Fibroblast of lung (primary cell): ENCODE results near the gene CCP110.

Experiments
- EZH2 ChIP-seq: IDR thresholded peaks from 2 replicates; pipeline ENCODE4 v1.5.1; 2012; ENCODE audit warnings: low read length, control low read depth, mild to moderate bottlenecking; ENCODE audit errors: missing control alignments
- TF ChIP-seq, protein P1 (sequence below), 2 donors: IDR thresholded peaks in 1 of 2; conservative IDR thresholded peaks in 1 of 2; 1 replicate in 1 of 2; 2 replicates in 1 of 2; pipeline ENCODE4 v1.5.1; 2011 to 2012; ENCODE audit warnings: low read length in 2 of 2, control low read depth in 1 of 2, inconsistent platforms in 1 of 2, low read depth in 1 of 2, mild to moderate bottlenecking in 1 of 2

GRCh38 chr16:19517424-19518089 is 6.2 kb upstream of the CCP110 start:
- TF ChIP-seq, protein P1, sequence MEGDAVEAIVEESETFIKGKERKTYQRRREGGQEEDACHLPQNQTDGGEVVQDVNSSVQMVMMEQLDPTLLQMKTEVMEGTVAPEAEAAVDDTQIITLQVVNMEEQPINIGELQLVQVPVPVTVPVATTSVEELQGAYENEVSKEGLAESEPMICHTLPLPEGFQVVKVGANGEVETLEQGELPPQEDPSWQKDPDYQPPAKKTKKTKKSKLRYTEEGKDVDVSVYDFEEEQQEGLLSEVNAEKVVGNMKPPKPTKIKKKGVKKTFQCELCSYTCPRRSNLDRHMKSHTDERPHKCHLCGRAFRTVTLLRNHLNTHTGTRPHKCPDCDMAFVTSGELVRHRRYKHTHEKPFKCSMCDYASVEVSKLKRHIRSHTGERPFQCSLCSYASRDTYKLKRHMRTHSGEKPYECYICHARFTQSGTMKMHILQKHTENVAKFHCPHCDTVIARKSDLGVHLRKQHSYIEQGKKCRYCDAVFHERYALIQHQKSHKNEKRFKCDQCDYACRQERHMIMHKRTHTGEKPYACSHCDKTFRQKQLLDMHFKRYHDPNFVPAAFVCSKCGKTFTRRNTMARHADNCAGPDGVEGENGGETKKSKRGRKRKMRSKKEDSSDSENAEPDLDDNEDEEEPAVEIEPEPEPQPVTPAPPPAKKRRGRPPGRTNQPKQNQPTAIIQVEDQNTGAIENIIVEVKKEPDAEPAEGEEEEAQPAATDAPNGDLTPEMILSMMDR (conservative IDR thresholded peaks at IDR 0.05 in 1 of 2, IDR thresholded peaks at IDR 0.05 in 1 of 2; ENCODE audit: low read depth in 1 of 2, low read length in 2 of 2), result no peak
- no peak for TF ChIP-seq EZH2
